HG02759 (cell line): ENCODE measurements around the gene ATPAF2.
"Not testable (repeated sequence)": the region's sequence is repeated elsewhere in the genome, so short reads cannot be mapped to it uniquely, and the experiment has no call there.

Experiments
- ATAC-seq: cut with Tn5 transposase; IDR thresholded peaks from one replicate; pipeline ENCODE4 v1.9.1; 2021; ENCODE audit warnings: mild to moderate bottlenecking, moderate library complexity; ENCODE audit not compliant: unreplicated experiment

The ATPAF2 gene

GRCh38 chr17:18014006-18014405 lies 25.0 kb downstream of the ATPAF2 start:
- no peak for ATAC-seq

DNA sequence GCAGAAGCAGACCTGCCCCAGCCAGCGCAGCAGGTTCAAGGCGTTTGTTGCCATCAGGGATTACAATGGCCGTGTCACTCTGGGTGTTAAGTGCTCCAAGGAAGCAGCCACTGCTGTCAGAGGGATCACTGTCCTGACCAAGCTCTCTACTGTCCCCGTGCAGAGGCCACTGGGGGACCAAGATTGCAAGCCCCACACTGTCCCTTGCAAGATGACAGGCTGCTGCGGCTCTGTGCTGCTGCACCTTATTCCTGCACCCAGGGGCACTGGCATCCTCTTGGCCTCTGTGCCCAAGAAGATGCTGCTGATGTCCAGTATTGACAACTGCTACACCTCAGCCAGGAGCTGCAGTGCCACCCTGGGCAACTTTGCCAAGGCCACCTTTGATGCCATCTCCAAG lies 27.7 kb downstream of the ATPAF2 start:
- ATAC-seq: no peak

DNA sequence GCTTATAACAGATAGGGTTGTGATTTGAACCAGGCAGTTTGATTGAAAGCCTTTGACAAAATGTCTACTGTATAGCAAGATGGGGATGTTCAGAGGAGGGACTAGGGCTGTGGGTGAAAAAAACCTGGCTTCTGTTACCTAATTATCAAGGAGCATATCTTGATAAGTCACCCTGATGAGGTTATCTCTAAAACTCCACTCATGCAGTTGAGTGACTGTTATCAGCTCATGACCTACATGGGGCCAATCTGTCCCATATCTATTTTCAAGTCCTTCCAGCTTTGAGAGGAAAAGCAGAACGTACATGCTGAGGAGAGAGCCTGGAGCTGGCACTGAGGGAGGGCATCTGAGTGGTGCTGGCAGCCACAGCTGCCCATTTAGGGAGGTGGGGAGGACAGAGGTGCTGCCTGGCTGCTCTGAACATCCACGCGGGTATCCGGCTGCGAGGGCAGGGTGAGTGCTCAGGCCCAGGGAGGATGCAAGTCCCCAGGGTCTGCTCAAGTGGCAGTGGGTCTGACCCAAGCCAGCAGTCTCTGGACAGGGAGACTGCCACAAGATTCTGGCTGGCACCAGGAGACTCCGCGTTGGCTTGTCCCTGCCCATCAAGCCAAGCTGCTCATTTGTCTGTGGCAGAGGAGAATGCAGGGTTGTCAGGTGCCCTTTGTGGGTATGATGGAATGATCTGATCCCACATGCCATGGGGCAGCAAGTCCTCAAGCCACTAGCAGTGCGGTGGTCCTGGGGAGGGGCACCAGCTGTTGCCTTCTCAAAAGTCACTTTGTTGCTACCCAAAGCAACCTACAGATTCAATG lies 29.2 kb downstream of the ATPAF2 start:
- no peak for ATAC-seq

- ATAC-seq: no peak
Measured at GRCh38 chr17:18008496-18009268, 30.3 kb downstream of the ATPAF2 start.

DNA sequence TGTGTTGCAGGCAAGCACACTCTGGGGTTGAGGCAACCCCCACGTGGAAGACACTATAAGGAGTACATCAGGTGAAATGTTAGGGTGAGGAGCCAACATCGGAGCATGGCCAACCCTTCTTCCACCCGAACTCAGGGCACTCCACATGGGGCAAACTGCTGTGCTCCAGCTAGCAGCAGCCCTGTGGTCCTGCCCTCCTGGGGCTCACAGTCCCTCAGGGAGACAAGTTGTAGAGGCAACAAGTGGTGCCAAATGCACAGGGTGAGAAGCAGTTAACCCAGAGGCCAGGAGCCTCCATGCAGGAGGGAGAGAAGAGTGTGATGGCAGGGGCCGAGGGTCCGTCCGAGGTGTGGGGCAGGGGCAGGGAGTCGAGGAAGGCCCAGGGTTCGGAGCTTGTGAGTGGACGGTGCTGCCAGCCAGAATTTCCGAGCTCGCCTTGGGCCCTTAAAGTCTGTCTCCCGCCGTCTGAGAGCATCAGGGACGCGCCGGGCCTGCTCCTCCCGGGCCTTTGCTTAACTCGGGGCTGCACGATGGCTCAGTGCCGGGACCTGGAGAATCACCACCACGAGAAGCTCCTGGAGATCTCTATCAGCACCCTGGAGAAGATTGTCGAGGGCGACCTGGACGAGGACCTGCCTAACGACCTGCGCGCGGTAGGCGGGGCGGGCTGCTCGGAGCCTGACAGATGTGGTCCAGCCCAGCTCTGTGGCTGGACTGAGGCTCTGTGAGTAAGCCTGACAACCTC lies 32.3 kb downstream of the ATPAF2 start:
- no peak for ATAC-seq

DNA sequence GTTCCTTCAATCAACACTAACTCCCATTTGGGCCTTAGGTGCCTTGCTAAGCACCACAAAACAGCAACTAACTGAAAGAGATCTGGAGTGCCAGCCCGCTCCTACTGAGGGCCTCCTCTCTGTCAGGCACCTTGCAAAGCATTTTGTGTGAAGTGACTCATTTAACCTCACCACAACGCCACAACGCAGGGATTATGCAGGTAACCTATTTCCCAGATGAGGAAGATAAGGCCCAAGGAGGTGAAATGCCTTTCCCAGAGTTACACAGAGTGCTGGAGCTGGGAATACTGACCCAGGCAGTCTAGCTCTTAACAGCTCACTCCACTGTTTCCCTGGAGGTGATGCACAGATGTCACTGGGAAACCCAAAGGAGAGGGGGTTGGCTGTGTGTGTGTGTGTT lies 33.5 kb downstream of the ATPAF2 start:
- no peak for ATAC-seq

- ATAC-seq: no peak
Measured at GRCh38 chr17:18004884-18005305, 34.1 kb downstream of the ATPAF2 start.

DNA sequence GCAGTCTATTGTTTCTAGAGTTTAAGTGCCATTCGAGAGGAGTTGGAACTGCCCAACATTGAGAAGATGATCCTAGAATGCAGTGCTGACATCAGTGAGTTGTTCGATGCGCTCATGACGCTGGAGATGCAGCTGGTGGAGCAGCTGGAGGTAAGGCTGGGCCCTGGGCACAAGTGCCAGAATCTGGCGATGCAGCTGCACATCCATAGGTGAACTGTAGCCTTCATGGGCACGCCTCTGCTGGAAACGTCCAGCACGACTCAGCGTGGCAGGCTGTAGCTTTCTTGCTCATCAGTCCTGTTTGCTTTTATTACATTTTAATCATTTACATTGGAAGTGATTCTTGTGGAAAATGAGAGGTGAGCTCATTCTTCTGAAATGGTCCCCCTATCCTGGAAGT lies 34.6 kb downstream of the ATPAF2 start:
- no peak for ATAC-seq

DNA sequence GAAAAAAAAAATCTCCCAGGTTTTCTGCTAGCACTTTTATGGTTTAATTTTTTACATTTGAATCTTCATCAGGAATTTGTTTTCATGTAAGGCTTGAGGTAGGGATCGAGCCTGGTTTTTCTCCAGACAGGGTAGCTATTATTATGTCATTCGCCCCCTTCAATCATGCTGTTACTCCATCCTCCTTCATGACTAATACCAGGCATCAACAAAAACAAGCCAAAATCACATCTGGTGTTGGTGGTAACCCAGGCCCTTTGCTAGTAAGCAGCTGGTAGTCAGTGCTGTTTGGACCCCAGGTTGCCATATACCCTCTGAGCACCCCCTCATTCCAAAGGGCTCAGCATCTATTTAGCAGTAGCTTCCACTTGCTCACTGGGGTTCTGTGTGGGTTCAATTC lies 36.8 kb downstream of the ATPAF2 start:
- ATAC-seq: no peak

DNA sequence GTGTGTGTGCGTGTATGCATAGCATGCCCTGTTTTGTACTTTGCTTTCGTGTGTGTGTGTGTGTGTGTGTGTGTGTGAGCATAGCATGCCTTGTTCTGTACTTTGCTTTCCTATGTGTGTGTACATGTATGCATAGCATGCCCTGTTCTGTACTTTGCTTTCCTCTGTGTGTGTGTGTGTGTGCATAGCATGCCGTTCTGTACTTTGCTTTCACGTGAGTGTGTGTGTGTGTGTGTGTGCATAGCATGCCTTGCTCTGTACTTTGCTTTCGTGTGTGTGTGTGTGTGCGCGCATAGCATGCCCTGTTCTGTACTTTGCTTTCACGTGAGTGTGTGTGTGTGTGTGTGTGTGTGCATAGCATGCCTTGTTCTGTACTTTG lies 38.9 kb downstream of the ATPAF2 start:
- ATAC-seq: no peak

- no peak for ATAC-seq
Measured at GRCh38 chr17:17999364-18000029, 39.5 kb downstream of the ATPAF2 start.

GRCh38 chr17:17998934-17999333 lies 40.0 kb downstream of the ATPAF2 start:
- no peak for ATAC-seq

DNA sequence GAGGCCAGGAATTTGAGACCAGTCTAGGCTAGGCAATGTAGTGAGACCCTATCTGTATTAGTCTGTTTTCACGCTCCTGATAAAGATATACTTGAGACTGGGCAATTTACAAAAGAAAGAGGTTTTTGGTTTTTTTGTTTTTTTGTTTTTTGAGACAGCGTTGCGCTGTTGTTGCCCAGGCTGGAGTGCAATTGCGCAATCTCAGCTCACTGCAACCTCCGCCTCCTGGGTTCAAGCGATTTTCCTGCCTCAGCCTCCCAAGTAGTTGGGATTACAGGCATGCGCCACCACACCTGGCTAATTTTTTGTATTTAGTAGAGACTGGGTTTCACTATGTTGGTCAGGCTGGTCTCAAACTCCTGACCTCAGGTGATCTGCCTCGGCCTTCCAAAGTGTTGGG lies 43.1 kb downstream of the ATPAF2 start:
- ATAC-seq: not testable (repeated sequence)

DNA sequence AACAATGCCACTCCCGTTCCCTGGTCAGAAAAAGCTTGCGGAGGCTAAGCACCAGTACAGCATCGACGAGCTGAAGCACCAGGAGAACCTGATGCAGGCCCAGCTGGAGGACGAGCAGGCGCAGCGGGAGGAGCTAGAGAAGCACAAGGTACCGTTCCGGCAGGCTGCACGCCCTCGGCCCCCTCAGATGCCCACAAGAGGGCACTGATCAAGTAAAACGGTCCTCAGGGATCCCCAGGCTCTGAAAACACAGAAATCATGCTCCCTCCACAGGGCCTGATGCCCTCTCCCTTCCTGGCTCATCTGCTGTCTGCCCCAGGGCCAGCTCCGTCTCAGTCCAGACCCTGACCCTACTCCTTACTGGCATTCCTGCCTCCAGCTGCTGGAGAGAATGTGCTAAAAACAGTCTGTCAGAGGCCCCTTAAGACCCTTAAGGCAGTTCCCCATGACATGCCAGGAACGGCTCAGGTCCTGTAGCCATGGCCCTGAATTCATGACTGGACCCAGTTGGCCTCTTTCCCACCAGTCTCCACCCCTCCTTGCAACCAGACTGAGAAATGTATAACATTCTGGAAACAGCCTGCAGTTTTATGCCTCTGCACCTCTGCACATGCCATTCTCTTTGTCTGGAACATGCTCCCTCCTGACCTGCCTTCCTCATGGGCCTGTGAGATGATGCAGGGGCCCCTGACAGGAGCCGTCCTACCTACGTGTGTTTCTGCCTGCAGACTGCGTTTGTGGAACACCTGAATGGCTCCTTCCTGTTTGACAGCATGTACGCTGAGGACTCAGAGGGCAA lies 44.5 kb downstream of the ATPAF2 start:
- ATAC-seq: no peak

DNA sequence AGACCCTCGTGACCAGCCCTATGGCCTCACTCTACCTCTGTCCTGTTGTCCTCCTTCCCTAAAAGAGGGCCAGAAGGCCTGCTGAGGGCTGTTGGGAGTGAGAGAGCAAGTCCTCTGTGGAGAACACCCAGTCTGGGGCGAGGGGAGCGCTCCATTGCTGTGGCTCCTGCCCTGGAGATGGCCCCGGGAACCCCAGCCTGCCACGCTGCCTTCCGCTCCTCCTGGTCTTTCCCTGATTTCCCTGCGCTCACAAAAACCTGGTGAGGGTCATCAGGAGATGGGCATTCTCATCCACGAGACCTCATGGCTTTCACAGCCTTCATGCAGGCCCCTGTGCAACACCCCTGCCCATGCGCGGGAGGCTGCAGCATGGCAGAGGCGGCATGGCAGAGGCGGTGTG lies 45.1 kb downstream of the ATPAF2 start:
- no peak for ATAC-seq

- ATAC-seq: no peak
Measured at GRCh38 chr17:17993366-17993765, 45.6 kb downstream of the ATPAF2 start.

GRCh38 chr17:17990282-17990681 lies 48.7 kb downstream of the ATPAF2 start:
- no peak for ATAC-seq

DNA sequence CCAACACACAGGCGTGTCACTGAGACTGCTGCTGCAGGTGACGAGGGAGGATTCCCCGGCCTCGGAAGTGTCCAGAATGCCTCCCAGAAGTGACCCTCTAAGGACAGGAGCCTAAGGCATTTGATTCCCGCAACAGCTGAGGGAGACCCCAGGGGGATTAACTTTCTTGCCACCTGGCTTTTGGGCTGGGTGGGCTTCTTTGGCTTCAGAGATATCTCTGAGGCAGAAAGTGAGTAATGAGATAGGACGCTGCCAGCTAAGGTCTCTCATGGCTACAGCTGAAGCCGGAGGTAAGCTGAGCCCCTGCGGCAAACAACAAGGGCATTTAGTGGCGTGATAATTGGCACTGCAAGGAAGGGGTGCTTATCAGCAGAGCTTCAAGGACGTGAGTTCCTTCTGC lies 49.4 kb downstream of the ATPAF2 start:
- ATAC-seq: no peak

DNA sequence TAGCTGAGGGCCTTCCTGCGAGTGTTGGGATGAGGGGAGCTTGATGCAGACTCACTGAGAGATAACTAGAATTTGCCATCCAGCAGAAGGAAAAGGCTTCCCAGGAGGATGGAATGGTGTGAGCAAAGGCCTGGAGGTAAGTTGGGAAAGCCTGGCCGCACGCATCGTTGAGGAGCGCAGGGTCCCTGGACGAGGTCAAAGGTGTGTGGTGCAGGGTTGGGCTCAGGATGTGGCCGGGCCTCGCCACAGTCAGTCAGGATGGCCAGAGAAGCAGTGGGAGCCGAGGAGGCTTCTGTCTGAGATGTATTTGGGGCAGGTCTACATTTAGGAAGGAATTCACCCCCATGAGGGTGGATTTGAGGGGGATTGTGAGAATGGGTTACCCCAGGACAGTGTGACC lies 49.9 kb downstream of the ATPAF2 start:
- ATAC-seq: no peak

DNA sequence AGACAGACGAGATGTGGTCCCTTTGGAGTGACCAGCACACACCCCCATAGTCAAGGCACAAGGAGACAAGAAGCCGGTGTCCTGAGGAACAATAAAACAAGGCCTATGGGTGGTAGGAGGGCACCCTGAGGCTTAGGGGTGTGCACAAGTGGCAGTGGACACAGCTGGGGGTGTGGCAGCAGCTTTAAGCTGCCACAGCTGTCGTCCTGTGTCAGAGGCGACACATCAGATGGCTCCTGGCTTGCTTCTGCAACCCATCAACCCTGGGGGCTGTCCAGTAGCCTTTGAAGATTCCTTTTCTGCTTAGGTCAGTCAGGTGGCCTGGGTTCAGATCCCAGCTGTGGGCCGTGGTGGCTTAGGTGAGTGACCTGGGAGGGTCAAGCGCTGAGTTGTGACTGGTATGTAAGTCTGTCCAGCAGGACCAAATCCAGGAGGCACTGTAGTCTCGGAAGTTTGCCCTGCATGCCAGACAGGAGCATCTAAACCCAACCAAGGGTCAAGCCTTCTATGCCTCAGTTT lies 50.5 kb downstream of the ATPAF2 start:
- ATAC-seq: no peak
